Stomach (tissue), 9 donors: ENCODE data around the gene SETDB1. TPM values are rescaled to one million over a fixed set of nuclear protein-coding genes. Genes with fewer than 3 reads are reported as not detected.

Source experiments
- DNase-seq, 2 donors: peaks; one replicate each; pipeline versions ENCODE4 v3.0.0 to v3.0.0-alpha.2; 2013 to 2019
- H3K27ac ChIP-seq, 5 donors: fragments of 200-600 bp in 4 of 5; sonication (generic) in 4 of 5; one replicate each; pipeline ENCODE4 v1.5.1; 2013 to 2019; ENCODE audit warnings: mild to moderate bottlenecking in 1 of 5, moderate library complexity in 1 of 5
- H3K27me3 ChIP-seq, 3 donors: fragments of 200-600 bp; sonication (generic); one replicate each; pipeline ENCODE4 v1.5.1; 2017 to 2019; ENCODE audit warnings: mixed run types in 1 of 3
- H3K36me3 ChIP-seq, 4 donors: fragments of 200-600 bp; sonication (generic); 1 replicate in 3 of 4; 2 replicates in 1 of 4; pipeline ENCODE4 v1.5.1; 2016 to 2019
- H3K4me1 ChIP-seq, 4 donors: fragments of 200-600 bp; sonication (generic); one replicate each; pipeline ENCODE4 v1.5.1; 2016 to 2019
- H3K4me3 ChIP-seq, 4 donors: fragments of 200-600 bp; sonication (generic) in 3 of 4; one replicate each; pipeline ENCODE4 v1.5.1; 2016 to 2019; ENCODE audit warnings: mild to moderate bottlenecking in 1 of 4
- H3K9me3 ChIP-seq, 4 donors: fragments of 200-600 bp; sonication (generic); one replicate each; pipeline ENCODE4 v1.5.1; 2016 to 2019
- CTCF ChIP-seq, 7 experiments: fragments of 450-650 bp in 4 of 7; fragments of 200-600 bp in 3 of 7; sonication (generic) in 3 of 7; IDR thresholded peaks; one replicate each; pipeline ENCODE4 v1.5.1; 2016 to 2019; ENCODE audit warnings: antibody characterized with exemption in 7 of 7, control low read depth in 2 of 7, mild to moderate bottlenecking in 1 of 7
- EP300 ChIP-seq: sonication (generic); formaldehyde crosslinking; IDR thresholded peaks from one replicate; pipeline ENCODE4 v1.6.1; 2017; ENCODE audit warnings: antibody characterized with exemption
- POLR2A ChIP-seq, 4 donors: fragments of 450-650 bp; IDR thresholded peaks; one replicate each; pipeline ENCODE4 v1.6.1; 2016; ENCODE audit warnings: antibody characterized with exemption in 4 of 4, control low read depth in 2 of 4, mild to moderate bottlenecking in 1 of 4, moderate library complexity in 1 of 4
- POLR2AphosphoS5 ChIP-seq, 3 donors: sonication (generic); formaldehyde crosslinking; IDR thresholded peaks; one replicate each; pipeline ENCODE4 v1.6.1; 2016; ENCODE audit warnings: antibody characterized with exemption in 3 of 3
- WGBS, 5 donors: extraction: QIAGEN DNeasy Blood & Tissue Kit in 3 of 5; methylation state at CpG; one replicate each; pipeline versions ENCODE4 v1.1.5 to v1.1.7; 2013 to 2018; 5-methylcytosine and 5-hydroxymethylcytosine counted together
- intact Hi-C: fragments of 100-400 bp; cut with DNase I; formaldehyde crosslinking; loops from one replicate; pipeline ENCODE4 v1.15.1; 2023; ENCODE audit warnings: low total_unique reads
- polyA plus RNA-seq, 3 donors: library from polyadenylated mRNA; stranded (reverse); fragments of 200-250 nt; gene quantifications; one replicate each; pipeline ENCODE4 v1.2.3, GENCODE V29; 2013
- total RNA-seq, 5 donors: library from RNA; depleted of rRNA; stranded (reverse); fragments of >200 nt; gene quantifications; one replicate each; pipeline versions ENCODE4 v1.1.0 to v1.2.3, GENCODE V29; 2014 to 2016
- donor health status: healthy with polysubstance abuse.
- donor health status: Bipolar disorder and iron deficiency.
- donor health status: healthy.

Gene SETDB1
- total and polyA plus RNA-seq, 8 donors: 13.8 to 77.3 (median 29.2) TPM

- H3K27ac ChIP-seq: peak overlapping the region; percentile 27 to 99 (median 91)
- H3K36me3 ChIP-seq: peaks cover 29 to 33% (median 31%) of the 10 kb centered on the region in 4 donors
- peak overlapping the region; percentile 80 to 97 (median 93) for H3K4me3 ChIP-seq
- H3K4me1 ChIP-seq: peaks cover 43 to 71% (median 62%) of the 10 kb centered on the region in 4 donors
- WGBS, 5 donors: 32 to 43% (median 37%) methylated on average over 9 to 11 of the region's 11 CpGs
- H3K27me3 ChIP-seq: no peaks in the 10 kb centered on the region
- intact Hi-C loops: no loop called here
- no peaks in the 10 kb centered on the region for H3K9me3 ChIP-seq
- peak; percentile 80 to 85 for DNase-seq
- peak; percentile 23 to 44 (median 43) for TF ChIP-seq POLR2AphosphoS5 (IDR thresholded peaks at IDR 0.05)
- no peak for TF ChIP-seq CTCF (IDR thresholded peaks at IDR 0.05)
Measured at GRCh38 chr1:150970808-150971582, 44.8 kb downstream of the SETDB1 start.

GRCh38 chr1:150971583-150972416, 45.6 kb downstream of the SETDB1 start:
- H3K36me3 ChIP-seq: peaks cover 21 to 25% (median 23%) of the 10 kb centered on the region in 4 donors
- H3K27ac ChIP-seq: peak overlapping the region; percentile 71 to 99 (median 91)
- WGBS, 5 donors: 42 to 59% (median 48%) methylated on average over 5 to 6 of the region's 6 CpGs
- DNase-seq: peak in 1 of 2 donors; percentile 30
- no peaks in the 10 kb centered on the region for H3K27me3 ChIP-seq
- H3K4me3 ChIP-seq: peak overlapping the region; percentile 80 to 97 (median 93)
- intact Hi-C loops: no loop called here
- TF ChIP-seq CTCF (IDR thresholded peaks at IDR 0.05): no peak
- TF ChIP-seq POLR2AphosphoS5 (IDR thresholded peaks at IDR 0.05): no peak
- no peak for TF ChIP-seq EP300
- TF ChIP-seq POLR2A (IDR thresholded peaks at IDR 0.05): no peak
- H3K4me1 ChIP-seq: peaks cover 43 to 79% (median 68%) of the 10 kb centered on the region in 4 donors
- no peaks in the 10 kb centered on the region for H3K9me3 ChIP-seq

GRCh38 chr1:150972417-150972940, 46.3 kb downstream of the SETDB1 start:
- Histone ChIP-seq H3K4me3 (peak overlapping the region; percentile 80 to 97 (median 93)), H3K36me3 (peaks cover 14 to 18% (median 16%) of the 10 kb centered on the region in 4 donors), H3K9me3 (no peaks in the 10 kb centered on the region), H3K27ac (peak overlapping the region; percentile 71 to 99 (median 91)), H3K27me3 (no peaks in the 10 kb centered on the region), H3K4me1 (peaks cover 49 to 86% (median 74%) of the 10 kb centered on the region in 4 donors)
- TF ChIP-seq POLR2A (IDR thresholded peaks at IDR 0.05): no peak
- TF ChIP-seq CTCF (IDR thresholded peaks at IDR 0.05): no peak
- no peak for TF ChIP-seq POLR2AphosphoS5 (IDR thresholded peaks at IDR 0.05)
- no peak for TF ChIP-seq EP300
- 31 to 57% (median 45%) methylated on average over 4 of the region's 4 CpGs for WGBS, 5 donors
- DNase-seq: peak in 1 of 2 donors; percentile 52
- intact Hi-C loops: no loop called here

- no peak for TF ChIP-seq CTCF (IDR thresholded peaks at IDR 0.05)
- TF ChIP-seq POLR2A (IDR thresholded peaks at IDR 0.05): no peak
- no peak for TF ChIP-seq POLR2AphosphoS5 (IDR thresholded peaks at IDR 0.05)
- no peak for TF ChIP-seq EP300
- intact Hi-C loops: no loop called here
- Histone ChIP-seq H3K36me3 (peaks cover 6 to 9% (median 8%) of the 10 kb centered on the region in 4 donors), H3K27ac (peak overlapping the region; percentile 91 to 99 (median 91)), H3K27me3 (no peaks in the 10 kb centered on the region), H3K4me3 (peak overlapping the region; percentile 80 to 97 (median 93)), H3K4me1 (peaks cover 58 to 89% (median 81%) of the 10 kb centered on the region in 4 donors), H3K9me3 (no peaks in the 10 kb centered on the region)
- peak; percentile 29 to 52 for DNase-seq
- WGBS, 5 donors: 4 to 9% (median 9%) methylated on average over 10 to 15 of the region's 15 CpGs
Measured at GRCh38 chr1:150973258-150973835, 47.2 kb downstream of the SETDB1 start.
